Measurements from ENCODE around the gene CFAP46. TPM values are rescaled to one million over a fixed set of nuclear protein-coding genes. Genes with fewer than 3 reads are reported as not detected.

CFAP46 gene
- total and polyA plus RNA-seq, 10 of the 15 experiments (the other 5 are each of a cell fraction or from before 2014, with no cell fraction given): 0.01 to 0.18 (median 0.03) TPM; not detected in 7

- ChIA-PET SMC1A (ENCODE audit: uncharacterized antibody, unreplicated experiment) (no interaction called here), POLR2A (no interaction called here), RAD21 (ENCODE audit: unreplicated experiment) (no interaction called here), CTCF (no interaction called here)
- no peak for TF ChIP-seq CHD2 (IDR thresholded peaks at IDR 0.05; ENCODE audit: borderline replicate concordance, low read depth, low read length)
- TF ChIP-seq ZNF384 (IDR thresholded peaks at IDR 0.05; ENCODE audit: borderline replicate concordance, low read depth, low read length): no peak
- TF ChIP-seq BMI1 (IDR thresholded peaks at IDR 0.05; ENCODE audit: borderline replicate concordance): no peak
- no peak for TF ChIP-seq MLLT1 (IDR thresholded peaks at IDR 0.05)
- no peak for TF ChIP-seq E2F8 (IDR thresholded peaks at IDR 0.05; ENCODE audit: low read depth, partially characterized antibody)
- TF ChIP-seq TCF7 (IDR thresholded peaks at IDR 0.05; ENCODE audit: borderline replicate concordance): no peak
- no peak for TF ChIP-seq SIN3A (IDR thresholded peaks at IDR 0.05; ENCODE audit: low read depth, low read length)
- no peak for TF ChIP-seq ZBTB33 (IDR thresholded peaks at IDR 0.05)
- no peak for TF ChIP-seq ZBTB11 (CRISPR knock-in tag; IDR thresholded peaks at IDR 0.05)
- TF ChIP-seq CHD1 (IDR thresholded peaks at IDR 0.05; ENCODE audit: low read depth, low read length): no peak
- no peak for TF ChIP-seq NR2F1 (conservative IDR thresholded peaks at IDR 0.05)
- TF ChIP-seq NFIC (IDR thresholded peaks at IDR 0.05; ENCODE audit: low read depth, low read length): no peak
- 47% methylated on average over 23 of the region's 23 CpGs for WGBS (ENCODE audit: insufficient coverage, insufficient replicate concordance, low lambda C conversion rate, missing lambda C conversion rate)
- no peaks in the 10 kb centered on the region for H3K79me2 ChIP-seq (ENCODE audit: control insufficient read depth, insufficient read depth, low read length)
- no peak overlapping the region for H3K27ac ChIP-seq (ENCODE audit: control insufficient read depth, insufficient read depth)
- H3K9me3 ChIP-seq (replicated peaks; ENCODE audit: control insufficient read depth, insufficient read depth, low read length): no peaks in the 10 kb centered on the region; the same call in 2 of the 3 replicates
- H3K4me1 ChIP-seq (ENCODE audit: control insufficient read depth, insufficient read depth, low read length): no peaks in the 10 kb centered on the region
- H3K36me3 ChIP-seq (ENCODE audit: control insufficient read depth in 2 of 2, insufficient read depth in 2 of 2, low read length in 1 of 2): no peaks in the 10 kb centered on the region
- H3K27me3 ChIP-seq (replicated peaks in 1 of 2; ENCODE audit: control insufficient read depth in 2 of 2, insufficient read depth in 2 of 2, low read length in 1 of 2): no peaks in the 10 kb centered on the region
- H2AFZ ChIP-seq (ENCODE audit: control insufficient read depth, low read depth, low read length): no peak overlapping the region
- in situ Hi-C loops (cut with MboI): no loop called here
- no peak for ATAC-seq
- no peak overlapping the region for H3K9ac ChIP-seq (ENCODE audit: control insufficient read depth, insufficient read depth, low read length)
- intact Hi-C loops (cut with micrococcal nuclease; ENCODE audit: unreplicated experiment): no loop called here
- no peak for DNase-seq (ENCODE audit: low read depth, low spot score)
- no peak for FAIRE-seq
- no TSS peak for BruUV-seq (replicated peaks)
- H3K4me2 ChIP-seq (ENCODE audit: control insufficient read depth, insufficient read depth): no peak overlapping the region
- no peaks in the 10 kb centered on the region for H4K20me1 ChIP-seq (ENCODE audit: control insufficient read depth, insufficient read depth)
- H3K4me3 ChIP-seq: no peak overlapping the region
Observed at GRCh38 chr10:132881186-132881920, 61.0 kb downstream of the CFAP46 start.
